ENCODE results near the gene MS4A4E. TPM values are rescaled to one million over a fixed set of nuclear protein-coding genes. Genes with fewer than 3 reads are reported as not detected.

Gene MS4A4E
- total and polyA plus RNA-seq, 2 of the 8 experiments (the other 6 are each of a cell fraction or from before 2014, with no cell fraction given) = not detected

DNA sequence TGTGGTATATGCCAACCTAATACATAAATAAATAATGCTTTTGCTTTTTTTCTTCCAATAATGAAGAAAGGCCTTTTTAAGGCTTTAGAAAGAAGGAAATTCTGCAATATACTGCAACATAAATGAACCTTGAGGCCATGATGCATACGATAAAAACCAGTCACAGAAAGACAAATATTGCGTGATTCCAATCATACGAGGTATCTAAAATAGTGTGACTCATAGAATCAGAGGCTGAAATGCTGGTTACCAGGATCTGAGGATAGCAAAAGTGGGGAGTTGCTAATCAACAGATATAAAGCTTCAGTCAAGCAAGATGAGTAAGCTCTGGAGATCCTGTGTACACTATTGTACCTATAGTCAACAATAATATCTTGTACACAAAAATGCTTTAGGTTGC is 84.3 kb downstream of the MS4A4E start:
- no peak for FAIRE-seq
- H3K9ac ChIP-seq (replicated peaks in 1 of 4; ENCODE audit: extremely low read depth in 1 of 4, low read depth in 3 of 4, low read length in 3 of 4) = no peak overlapping the region
- TF ChIP-seq SIX5 (IDR thresholded peaks at IDR 0.05; ENCODE audit: low read depth, low read length) (no peak), CBX5 (IDR thresholded peaks at IDR 0.05; ENCODE audit: low read depth, low read length) (no peak), POLR2A (IDR thresholded peaks at IDR 0.05; ENCODE audit: control extremely low read depth in 1 of 2, low read depth in 2 of 2, low read length in 2 of 2) (no peak), SUZ12 (IDR thresholded peaks at IDR 0.05; ENCODE audit: low read length) (no peak), HDAC6 (IDR thresholded peaks at IDR 0.05; ENCODE audit: low read depth, low read length) (no peak), CHD1 (IDR thresholded peaks at IDR 0.05; ENCODE audit: low read depth, low read length) (no peak), PHF8 (conservative IDR thresholded peaks at IDR 0.05; ENCODE audit: low read depth, low read length) (no peak), CBX8 (IDR thresholded peaks at IDR 0.05; ENCODE audit: borderline replicate concordance, low read depth, low read length) (no peak), CREB1 (IDR thresholded peaks at IDR 0.05) (no peak), GTF2F1 (IDR thresholded peaks at IDR 0.05; ENCODE audit: borderline replicate concordance, low read depth, low read length) (no peak), TBP (IDR thresholded peaks at IDR 0.05; ENCODE audit: low read depth, low read length) (no peak), RFX5 (IDR thresholded peaks at IDR 0.05; ENCODE audit: borderline replicate concordance, low read depth, low read length) (no peak), RAD21 (IDR thresholded peaks at IDR 0.05 in 1 of 2, conservative IDR thresholded peaks at IDR 0.05 in 1 of 2; ENCODE audit: low read depth in 2 of 2, low read length in 2 of 2) (no peak), RXRA (IDR thresholded peaks at IDR 0.05; ENCODE audit: insufficient read depth, low read depth, low read length) (no peak)
- TF ChIP-seq, protein P1, sequence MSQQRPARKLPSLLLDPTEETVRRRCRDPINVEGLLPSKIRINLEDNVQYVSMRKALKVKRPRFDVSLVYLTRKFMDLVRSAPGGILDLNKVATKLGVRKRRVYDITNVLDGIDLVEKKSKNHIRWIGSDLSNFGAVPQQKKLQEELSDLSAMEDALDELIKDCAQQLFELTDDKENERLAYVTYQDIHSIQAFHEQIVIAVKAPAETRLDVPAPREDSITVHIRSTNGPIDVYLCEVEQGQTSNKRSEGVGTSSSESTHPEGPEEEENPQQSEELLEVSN (IDR thresholded peaks at IDR 0.05) = no peak

More for the DNA sequence above, 84.3 kb downstream of the MS4A4E start:
- Histone ChIP-seq H2BK12ac (ENCODE audit: low read depth, low read length) (no peak overlapping the region), H4K91ac (replicated peaks; ENCODE audit: insufficient read length, low read length) (no peak overlapping the region), H4K8ac (ENCODE audit: extremely low read depth, insufficient read depth, low read length) (no peak overlapping the region), H2BK5ac (ENCODE audit: low read depth, low read length) (no peak overlapping the region), H2BK15ac (ENCODE audit: low read length) (no peak overlapping the region), H3K9me3 (ENCODE audit: insufficient read depth in 2 of 2, low read depth in 1 of 2, low read length in 1 of 2) (no peaks in the 10 kb centered on the region), H2BK20ac (ENCODE audit: low read length) (no peak overlapping the region), H2BK120ac (replicated peaks; ENCODE audit: low read depth, low read length) (no peak overlapping the region), H3K27me3 (replicated peaks in 1 of 4; ENCODE audit: control insufficient read depth in 3 of 4, extremely low read depth in 1 of 4, insufficient read depth in 3 of 4, low read length in 3 of 4) (no peaks in the 10 kb centered on the region), H4K20me1 (replicated peaks in 1 of 2; ENCODE audit: control insufficient read depth in 1 of 2, insufficient read depth in 2 of 2, low read length in 2 of 2) (no peaks in the 10 kb centered on the region), H3K4me3 (ENCODE audit: extremely low read depth in 1 of 4, insufficient read depth in 2 of 4, low read depth in 3 of 4, low read length in 4 of 4) (no peak overlapping the region), H3K79me2 (ENCODE audit: control insufficient read depth in 1 of 2, insufficient read depth in 2 of 2, low read length in 2 of 2) (no peaks in the 10 kb centered on the region), H3K56ac (replicated peaks; ENCODE audit: insufficient read length, low read depth, low read length) (no peak overlapping the region), H3K23ac (ENCODE audit: insufficient read length) (no peak overlapping the region), H2AFZ (ENCODE audit: low read length) (no peak overlapping the region), H3K79me1 (ENCODE audit: low read depth, low read length) (no peaks in the 10 kb centered on the region), H3K4ac (replicated peaks; ENCODE audit: insufficient read length, low read depth, low read length) (no peak overlapping the region), H3K4me2 (ENCODE audit: insufficient read depth in 1 of 2, low read depth in 2 of 2, low read length in 2 of 2) (no peak overlapping the region), H3K27ac (ENCODE audit: low read depth, low read length) (no peak overlapping the region), H3K23me2 (ENCODE audit: low read depth, low read length) (no peaks in the 10 kb centered on the region), H3K4me1 (replicated peaks in 1 of 4; ENCODE audit: control insufficient read depth in 3 of 4, insufficient read depth in 4 of 4, low read length in 3 of 4) (no peaks in the 10 kb centered on the region), H3K18ac (ENCODE audit: extremely low read depth, low read length) (no peak overlapping the region), H2AK5ac (ENCODE audit: low read depth, low read length) (no peak overlapping the region), H3K14ac (ENCODE audit: insufficient read length) (no peak overlapping the region), H4K5ac (ENCODE audit: insufficient read length, low read depth, low read length) (no peak overlapping the region), H3K36me3 (ENCODE audit: control insufficient read depth in 2 of 4, insufficient read depth in 4 of 4, low read length in 3 of 4) (no peaks in the 10 kb centered on the region)
- CTCF ChIA-PET (ENCODE audit: partially characterized antibody) = no interaction called here
- POLR2A ChIA-PET (ENCODE audit: partially characterized antibody) = no interaction called here
- no peak for DNase-seq (ENCODE audit: low read depth in 1 of 2, low spot score in 2 of 2)
- 65% methylated on average over 3 of the region's 3 CpGs; no CpG with 5 or more reads in 1 of the 2 experiments for WGBS, 2 experiments (ENCODE audit: extremely low coverage in 1 of 2, insufficient coverage in 1 of 2, insufficient read length in 1 of 2, insufficient replicate concordance in 2 of 2, low coverage in 1 of 2, low lambda C conversion rate in 2 of 2, missing lambda C conversion rate in 1 of 2)
